ENCODE data around the gene M6PR.

The M6PR gene

DNA sequence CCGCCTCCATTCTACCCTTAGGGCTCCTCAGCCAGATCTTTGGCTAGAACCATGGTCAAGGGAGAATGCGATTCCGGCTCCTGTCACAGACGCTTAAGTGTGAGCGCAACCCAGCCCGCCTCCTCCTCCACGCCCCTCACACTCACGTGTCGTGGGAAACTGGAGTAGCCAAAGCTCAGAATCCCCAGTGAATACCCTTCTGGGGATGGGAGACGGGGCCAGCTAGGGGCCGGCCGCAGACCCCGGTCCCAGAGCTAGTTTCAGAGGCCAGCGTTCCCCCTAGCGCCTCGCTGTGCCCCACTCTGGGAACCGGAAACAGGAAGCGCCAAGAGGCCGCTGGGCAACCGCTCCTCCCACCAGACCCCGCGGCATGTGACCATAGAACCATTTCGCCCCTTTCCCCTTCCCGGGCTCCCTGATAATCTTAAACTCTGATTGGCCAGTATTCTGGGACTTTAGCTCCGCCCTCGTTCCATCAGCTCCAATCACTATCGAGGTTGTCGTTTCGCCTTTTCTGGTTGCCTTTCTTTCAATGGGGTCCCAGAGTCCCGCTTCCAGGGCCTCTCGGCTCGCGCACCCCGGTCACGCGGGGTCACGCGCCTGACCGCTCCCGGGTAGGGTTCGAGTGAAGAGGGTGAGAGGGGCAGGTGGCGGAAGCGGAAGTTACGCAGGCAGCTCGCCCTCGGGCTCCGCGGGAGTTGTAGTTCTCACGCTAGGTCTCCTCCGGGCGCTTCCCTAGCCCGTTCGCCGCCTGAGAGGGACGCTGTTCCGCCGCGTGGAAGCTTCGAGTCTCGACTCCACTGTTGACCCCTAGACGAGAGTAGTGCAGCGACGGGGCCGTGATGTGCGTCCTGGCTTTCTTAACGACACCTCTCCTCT is at the start of gene M6PR:
M6PR (minus strand) TSS at position 304 of the 879 bp plus-strand sequence. CDS start 3,241 bp downstream, outside the sequence.
- DNase-seq: peak; percentile 95

DNA sequence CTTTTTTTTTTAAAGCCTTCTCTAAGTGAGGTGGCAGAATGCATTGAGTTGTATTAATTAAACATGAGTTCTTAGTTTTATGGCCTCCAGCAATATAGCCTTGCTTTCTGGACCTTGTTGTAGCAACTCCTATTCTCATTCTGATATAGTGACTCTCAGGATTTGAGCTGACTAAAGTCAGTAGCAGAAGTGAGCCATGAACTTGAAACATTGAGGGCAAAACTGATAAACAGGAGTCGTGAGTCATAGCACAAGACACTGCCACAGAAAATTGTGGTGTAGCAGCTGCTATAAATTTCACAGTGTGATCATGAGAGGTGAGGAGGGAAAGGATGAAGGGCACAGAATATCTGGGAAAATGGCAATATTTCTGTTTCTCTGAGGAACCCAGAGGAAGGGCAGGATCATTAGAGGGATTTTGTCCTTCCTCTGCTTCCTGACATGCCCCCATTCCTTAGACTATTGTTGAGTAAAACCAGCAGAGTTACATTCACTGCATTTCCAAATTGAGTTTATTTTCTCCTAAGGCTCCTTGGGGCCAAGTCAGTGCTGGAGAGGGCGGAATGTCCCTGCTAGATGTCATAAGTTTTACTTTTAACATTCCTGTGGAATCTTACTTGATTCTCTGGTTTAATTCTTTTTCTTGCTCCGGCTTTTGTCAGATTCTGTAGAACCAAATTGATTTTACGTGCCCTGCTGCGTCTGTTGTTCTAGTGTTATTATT is 47.4 kb upstream of the M6PR start:
- DNase-seq: no peak

DNA sequence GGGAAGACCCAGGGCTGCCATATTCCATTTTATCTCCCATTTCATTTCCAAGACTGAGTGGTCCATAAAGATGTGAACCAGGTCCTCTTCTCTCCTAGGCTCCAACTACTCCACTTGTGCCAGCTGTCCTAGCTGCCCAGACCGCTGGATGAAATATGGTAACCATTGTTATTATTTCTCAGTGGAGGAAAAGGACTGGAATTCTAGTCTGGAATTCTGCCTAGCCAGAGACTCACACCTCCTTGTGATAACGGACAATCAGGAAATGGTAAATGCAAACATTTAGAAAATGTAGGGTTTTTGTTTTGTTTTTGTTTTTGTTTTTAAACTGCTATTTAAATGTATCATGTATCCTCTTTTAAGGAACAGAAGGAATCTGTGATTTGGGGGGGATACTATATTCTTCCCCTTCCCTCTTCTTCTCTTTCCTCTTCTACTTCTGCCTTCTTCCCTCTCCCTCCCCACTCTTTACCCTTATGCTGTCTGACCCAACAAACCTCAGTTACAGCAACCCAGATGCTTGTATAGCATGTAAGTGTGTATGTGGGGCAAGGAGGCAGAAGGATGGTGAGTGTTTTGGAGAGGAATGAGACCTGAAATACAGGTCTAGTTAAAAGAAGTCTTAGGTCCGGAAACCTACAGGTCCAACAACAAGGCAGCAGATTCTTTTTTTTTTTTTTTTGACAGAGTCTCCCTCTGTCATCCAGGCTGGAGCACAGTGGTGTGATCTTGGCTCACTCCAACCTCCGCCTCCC is 45.8 kb upstream of the M6PR start:
- no peak for DNase-seq

DNA sequence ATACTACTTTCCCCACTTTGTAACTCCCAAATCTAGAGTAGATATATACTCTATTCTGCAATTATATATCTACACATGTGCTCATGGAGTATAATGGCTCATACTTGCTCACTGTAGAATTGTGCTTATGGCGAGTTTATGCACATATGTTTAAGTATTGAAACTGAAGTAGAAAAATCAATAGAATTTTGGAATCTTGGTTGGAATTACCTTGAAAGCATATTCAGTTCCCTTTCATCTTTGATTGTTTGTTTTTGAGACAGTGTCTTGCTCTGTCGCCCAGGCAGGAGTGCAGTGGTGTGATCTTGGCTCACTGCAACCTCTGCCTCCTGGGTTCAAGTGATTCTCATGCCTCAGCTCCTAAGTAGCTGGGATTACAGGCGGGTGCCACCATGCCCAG is 44.4 kb upstream of the M6PR start:
- no peak for DNase-seq

DNA sequence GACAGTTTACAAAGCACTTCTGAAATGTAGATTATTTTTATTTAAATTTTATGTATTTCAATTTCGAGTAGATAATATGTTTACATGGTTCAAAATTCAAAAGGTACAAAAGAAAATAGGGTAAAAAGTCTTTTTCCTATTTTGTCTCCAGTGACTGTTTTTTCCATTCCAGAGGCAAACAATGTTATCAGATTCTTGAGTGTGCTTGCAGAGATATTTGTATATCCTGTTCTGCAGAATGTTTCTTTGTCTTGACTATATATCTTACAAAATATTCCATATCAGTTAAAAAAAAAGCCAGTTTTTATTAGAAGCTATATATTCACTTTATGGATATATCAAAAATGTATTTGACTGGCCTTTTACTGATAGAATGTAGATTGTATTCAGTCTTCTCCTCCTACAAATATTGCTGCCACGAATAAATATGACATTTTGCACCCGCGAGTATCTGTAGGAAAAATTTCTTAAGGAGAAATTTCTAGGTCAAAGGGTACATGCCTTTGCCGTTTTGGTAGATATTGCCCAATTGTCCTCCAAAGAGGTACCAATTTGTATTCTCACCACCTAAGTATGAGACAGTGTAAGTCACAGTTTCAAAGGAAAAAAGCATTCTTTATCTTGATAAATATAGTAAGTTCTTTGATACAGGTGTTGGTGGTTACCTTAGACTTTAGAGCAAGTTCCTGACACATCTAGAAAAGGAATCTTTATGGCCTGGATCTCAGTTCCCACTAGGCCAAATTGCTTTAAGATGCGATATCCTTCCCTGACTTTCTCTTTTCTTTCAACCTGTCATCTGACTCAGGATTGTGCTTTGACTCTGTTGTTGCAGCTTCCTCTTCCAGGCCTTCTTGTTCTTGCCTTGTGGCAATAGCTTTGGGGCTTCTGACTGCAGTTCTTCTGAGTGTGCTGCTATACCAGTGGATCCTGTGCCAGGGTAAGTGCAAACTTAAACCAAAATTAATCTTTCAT is 42.2 kb upstream of the M6PR start:
- no peak for DNase-seq

DNA sequence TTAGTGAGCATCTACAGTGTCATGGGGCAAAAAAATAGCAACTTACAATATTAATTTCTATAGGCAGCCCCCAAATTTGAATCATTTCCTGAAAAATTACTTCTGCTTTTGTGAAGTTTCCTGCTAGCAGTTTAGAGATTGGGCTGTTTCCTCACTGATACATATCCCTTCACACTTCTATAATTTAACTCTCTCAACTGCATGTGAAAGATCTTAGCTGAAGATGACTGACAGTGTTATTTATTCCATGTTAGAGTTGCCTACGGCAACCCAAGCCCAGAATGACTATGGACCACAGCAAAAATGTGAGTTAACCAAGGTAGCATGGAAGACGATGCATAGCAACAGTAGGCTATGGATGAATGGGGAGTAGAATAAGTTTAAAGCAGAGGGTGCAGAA is 40.0 kb upstream of the M6PR start, which contains the start of gene KLRG1:
KLRG1 (plus strand) TSS at position 134 of the 400 bp plus-strand sequence; CDS start at position 224, 90 bp downstream.
- DNase-seq: no peak

DNA sequence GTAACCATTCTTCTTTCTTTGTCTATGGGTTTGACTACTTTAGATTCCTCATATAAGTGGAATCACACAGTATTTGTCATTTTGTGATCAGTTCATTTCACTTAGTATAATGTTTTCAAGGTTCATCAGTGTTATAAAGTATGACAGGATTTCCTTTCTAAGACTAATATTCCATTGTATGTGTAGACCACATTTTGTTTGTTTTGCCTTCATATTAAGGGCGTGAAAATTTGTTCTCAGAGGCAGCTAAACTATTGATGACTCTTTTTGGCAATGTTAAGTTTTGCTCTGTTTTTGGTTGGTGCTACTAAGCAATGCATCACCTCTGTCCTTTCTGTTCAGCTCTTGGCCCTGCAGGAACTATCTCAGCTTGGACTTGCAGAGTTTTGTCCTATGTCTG is 38.2 kb upstream of the M6PR start:
- DNase-seq: no peak

DNA sequence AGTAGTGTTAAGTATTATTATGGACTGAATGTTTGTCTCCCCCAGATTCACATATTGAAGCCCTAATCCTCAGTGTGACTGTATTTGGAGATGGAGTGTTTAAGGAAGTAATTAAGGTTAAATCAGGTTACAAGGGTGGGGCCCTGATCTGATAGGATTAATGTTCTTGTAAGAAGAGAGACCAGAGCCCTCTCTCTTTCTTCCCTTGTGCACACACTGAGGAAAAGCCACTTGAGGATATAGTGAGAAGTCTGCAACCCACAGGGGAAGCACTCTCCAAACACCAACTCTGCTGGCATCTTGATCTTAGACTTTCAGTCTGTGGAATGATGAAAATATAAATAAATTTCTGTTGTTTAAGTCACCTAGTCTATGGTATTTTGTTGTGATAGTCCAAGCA is 37.7 kb upstream of the M6PR start:
- DNase-seq: no peak

DNA sequence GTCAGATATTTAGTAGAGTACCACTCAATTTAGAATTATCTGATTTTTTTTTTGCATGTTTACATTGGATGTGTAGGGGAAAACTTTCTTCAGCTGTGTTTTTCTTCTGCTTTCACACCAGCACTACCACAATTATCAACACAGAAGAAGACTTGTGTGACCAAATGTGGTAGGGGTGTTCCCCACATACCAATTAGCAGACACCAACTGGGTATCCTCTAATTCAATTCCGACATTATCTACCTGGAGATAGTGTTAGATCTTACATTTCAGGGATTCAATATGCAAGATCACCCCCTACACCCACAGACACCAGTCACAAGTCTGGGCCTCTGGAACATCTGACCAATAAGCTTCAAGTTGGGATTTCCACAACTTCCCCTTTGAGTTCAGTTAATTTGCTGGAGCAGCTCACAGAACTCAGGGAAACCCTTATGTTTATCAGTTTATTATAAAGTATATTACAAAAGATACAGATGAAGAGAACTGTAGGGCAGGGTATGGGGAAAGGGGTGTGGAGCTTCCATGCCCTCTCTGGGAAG is 35.8 kb upstream of the M6PR start:
- DNase-seq: no peak

DNA sequence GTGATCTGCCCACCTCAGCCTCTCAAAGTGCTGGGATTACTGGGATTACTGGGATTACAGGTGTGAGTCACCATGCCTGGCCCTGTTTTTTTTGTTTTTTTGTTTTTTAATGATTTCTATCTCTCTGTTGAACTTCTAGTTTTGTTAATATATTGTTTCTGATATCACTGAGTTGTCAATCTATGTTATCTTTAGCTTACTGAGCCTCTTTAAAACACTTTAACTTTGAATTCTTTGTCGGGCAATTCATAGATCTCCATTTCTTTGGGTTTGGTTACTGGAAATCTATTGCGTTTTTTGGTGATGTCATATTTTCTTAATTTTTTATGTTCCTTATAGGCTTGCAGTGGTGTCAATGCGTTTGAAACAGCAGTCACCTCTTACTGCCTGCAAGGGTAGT is 30.7 kb upstream of the M6PR start:
- no peak for DNase-seq

DNA sequence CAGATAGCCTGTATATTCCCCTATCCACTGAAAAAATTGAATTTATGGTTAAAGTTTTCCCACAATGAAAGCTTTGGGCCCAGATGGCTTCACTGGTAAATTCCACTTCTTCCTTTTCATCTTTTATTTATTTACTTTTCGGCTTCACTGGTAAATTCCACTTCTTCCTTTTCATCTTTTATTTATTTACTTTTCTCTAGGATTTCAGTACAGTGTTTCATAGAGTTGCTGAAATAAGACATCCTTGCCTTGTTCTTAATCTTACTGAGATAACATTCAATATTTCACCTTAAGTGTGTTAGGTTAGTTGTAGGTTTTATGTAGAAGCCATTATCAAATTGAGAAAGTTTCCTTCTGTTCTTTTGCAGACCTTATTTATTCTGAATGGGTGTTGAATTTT is 21.0 kb upstream of the M6PR start:
- DNase-seq: no peak

DNA sequence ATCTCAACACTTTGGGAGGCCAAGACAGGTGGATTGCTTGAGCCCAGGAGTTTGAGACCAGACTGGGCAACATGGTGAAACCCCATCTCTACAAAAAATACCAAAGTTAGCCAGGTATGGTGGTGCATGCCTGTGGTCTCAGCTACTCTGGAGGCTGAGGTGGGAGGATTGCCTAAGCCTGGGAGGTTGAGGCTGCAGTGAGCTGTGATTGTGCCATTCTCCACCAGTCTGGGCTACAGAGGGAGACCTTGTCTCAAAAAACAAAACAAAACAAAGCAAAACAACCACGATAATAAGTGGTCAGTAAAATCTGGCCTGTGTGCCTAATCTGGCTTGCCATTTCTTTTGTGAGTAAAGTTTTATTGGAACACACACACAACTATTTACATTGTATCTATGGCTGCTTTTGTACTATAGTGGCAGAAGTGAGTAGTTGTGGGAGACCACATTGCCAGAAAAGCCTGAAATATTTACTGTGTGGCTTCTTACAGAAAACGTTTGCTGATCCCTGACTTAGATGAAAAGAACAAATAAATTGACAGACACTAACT is 20.5 kb upstream of the M6PR start:
- DNase-seq: no peak

DNA sequence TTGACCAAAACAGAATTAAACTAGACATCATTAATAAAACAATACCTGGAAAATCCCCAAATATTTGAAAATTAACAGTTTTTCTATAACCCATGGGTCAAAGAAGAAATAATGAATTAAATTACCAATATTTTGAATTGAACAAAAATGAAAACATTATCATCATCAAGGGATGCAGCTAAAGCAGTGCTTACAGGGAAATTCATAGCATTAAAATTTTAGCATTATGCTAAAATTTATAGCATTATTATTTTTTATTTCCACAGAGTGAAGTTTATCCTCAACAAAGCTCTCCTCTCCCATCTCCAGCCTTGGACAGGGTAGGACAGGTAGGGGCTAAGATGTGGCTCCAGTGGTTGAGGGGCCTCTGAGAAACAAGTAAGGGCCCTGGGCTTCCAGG is 19.3 kb upstream of the M6PR start:
- DNase-seq: no peak

DNA sequence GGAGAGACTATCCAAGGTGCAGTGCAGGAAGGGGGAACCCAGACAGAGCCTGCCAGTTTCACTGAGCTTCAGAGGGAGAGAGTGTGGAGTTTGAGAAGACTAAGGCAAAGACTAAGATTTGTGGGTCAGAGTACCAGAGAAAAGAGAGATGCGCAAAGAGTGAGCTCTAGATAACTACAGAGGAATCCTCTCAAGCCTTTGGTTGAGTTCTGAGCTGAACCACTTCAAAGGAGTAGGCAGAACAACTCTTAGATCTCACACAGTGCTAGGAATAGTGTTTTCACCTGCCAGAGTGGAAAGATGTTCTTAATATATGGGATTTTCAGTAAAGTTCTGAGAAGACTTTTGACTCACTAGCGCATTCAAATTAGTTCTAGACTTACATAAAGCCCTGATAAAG is 10.7 kb upstream of the M6PR start:
- no peak for DNase-seq

DNA sequence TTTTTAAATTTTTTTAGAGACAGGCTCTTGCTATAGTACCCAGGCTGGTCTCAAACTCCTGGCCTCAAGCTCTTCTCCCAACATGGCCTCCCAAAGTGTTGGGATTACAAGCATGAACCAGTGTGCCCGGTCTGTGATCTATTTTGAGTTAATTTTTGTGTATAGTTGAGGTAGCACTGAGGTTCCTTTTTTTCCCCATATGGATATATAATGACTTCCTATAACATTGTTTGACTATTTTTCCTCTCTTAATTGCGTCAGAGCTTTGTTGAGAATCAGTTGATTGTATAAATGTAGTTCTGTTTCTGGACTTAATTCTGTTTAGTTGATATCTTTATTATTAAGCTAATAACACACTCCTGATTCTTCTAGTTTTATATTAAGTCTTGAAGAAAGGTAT is 8.6 kb upstream of the M6PR start:
- no peak for DNase-seq

DNA sequence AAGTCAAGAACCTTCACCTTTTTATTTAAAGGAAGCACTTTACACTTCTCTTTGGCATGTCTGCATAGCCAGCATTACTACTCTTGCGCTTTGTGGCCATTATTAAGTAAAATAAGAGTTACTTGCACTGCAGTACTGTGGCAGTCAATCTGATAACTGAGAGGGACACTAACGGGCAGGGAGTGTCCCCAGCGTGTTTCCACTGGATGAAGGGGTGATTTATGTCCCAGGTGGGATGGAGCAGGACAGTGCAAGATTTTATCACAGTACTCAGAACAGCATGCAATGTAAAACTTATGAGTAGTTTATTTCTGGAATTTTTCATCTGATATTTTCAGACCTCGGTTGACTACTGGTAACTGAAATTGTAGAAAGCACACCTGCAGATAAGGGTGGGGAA is 8.1 kb upstream of the M6PR start:
- DNase-seq: no peak

DNA sequence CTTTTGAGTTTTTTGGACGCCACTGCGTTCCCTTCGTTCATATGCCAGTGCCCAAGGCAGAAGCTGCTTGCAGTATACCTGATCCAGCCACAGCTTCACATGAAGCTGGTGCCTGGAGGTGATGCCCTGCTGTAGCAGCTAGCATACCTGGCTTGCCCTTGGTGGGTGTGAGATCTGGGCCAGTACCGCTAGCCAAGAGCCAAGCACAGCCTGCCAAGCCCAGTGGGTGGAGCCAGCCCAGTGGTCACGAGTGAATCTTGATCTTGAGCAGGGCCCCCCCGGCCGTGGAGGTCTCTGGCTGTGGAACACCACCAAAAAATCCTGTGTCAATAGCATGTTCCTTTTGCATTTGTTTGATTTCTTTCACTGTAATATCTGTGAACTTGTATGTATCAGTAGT is 7.3 kb upstream of the M6PR start:
- DNase-seq: no peak

DNA sequence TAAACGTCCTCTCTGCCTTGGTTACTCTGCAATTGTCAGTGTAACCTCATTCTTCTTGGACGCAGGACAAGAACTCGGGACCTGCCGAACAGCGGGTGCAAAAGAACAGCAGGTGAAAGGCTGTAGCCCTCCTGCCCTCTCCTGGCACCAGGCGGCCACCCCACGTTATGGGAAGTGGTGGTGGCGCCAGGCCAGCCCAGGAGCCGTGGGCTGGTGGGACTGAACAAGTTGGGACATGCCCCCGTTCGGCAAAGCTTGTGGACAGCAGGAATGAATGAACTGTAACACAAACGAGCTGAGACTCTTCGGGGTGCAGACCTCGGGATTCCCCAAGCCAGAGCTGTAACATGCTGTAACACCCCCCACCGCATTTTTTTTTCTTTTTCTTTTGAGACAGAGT is 6.6 kb upstream of the M6PR start:
- DNase-seq: no peak

DNA sequence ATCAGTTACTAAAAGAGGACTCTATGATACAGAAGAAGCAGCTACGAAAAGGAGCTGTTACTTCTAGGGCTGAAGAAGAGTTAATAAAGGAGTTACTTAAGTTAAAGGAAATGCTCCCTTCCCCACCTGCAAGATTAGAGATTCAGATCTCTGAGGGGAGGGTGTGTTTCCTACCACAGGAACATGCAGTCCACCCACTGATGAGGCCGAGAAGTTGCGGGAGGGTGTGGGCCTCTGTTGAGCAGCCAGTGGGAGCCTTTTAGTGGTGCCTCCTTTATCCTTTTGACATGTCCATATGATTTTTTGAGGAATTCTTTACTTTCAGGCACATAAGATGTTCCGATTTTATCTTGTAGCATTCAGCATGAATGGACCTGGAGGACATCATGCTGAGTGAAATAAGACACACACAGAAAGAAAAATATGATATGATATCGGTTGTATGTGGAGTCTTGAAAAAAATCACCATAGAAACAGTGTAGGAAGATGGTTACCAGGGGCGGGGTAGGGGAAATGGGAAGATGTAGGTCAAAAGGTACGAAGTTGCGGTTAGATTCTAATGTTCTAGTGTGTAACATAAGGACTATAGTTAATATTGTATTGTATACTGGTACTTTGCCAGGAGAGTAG is 4.4 kb upstream of the M6PR start:
- no peak for DNase-seq

DNA sequence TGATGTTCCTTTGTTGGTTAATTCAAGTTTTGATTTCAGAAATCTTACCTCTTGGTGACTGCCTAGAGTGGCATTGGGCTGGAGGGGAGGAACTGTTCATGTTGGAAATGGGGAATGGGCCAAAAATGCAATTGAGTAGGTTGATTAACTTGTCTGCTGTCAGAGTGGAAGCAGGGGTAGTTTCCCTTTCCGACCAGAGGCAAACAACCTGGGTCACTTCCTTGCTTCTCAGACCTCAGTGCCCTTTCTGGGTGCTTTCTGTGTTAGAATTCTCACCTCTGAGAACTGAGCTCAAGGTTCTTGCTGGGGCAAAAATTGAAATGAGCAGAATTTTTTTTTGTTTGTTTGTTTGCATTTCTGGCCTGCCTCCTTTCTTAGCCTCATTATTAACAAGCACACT is 2.3 kb upstream of the M6PR start:
- no peak for DNase-seq

Measured in amniotic stem cell (primary cell).